Fibroblast of mammary gland (primary cell): Measurements from ENCODE around the gene P4HB.

Experiments
- DNase-seq: peaks from one replicate; pipeline ENCODE4 v3.0.0-alpha.2; 2010; ENCODE audit warnings: low read depth
- H3K4me3 ChIP-seq: 2 replicates; pipeline ENCODE4 v1.5.1; 2011; ENCODE audit warnings: low read depth, mild to moderate bottlenecking, low read length, moderate library complexity; ENCODE audit not compliant: control insufficient read depth
- TF ChIP-seq, protein P1 (sequence below): conservative IDR thresholded peaks from 2 replicates; pipeline ENCODE4 v1.5.1; 2011; ENCODE audit warnings: low read depth, low read length, inconsistent platforms; ENCODE audit not compliant: control insufficient read depth, insufficient read depth

Gene P4HB

DNA sequence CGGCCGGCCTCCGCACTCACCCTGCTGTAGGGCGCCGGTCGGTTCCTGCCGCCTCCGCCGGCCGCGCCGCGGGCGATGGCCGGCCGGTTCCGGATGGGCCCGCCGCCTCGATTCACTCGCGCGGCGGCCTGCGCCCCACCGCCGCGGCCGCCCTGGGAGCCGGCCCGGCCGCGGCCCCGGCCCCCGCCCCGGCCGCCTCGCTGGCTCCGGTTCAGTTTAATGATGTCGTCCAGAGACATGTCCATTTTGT lies 30.9 kb upstream of the P4HB start:
- no peak for DNase-seq
- peak overlapping the region; percentile 78 for H3K4me3 ChIP-seq
- TF ChIP-seq, protein P1, sequence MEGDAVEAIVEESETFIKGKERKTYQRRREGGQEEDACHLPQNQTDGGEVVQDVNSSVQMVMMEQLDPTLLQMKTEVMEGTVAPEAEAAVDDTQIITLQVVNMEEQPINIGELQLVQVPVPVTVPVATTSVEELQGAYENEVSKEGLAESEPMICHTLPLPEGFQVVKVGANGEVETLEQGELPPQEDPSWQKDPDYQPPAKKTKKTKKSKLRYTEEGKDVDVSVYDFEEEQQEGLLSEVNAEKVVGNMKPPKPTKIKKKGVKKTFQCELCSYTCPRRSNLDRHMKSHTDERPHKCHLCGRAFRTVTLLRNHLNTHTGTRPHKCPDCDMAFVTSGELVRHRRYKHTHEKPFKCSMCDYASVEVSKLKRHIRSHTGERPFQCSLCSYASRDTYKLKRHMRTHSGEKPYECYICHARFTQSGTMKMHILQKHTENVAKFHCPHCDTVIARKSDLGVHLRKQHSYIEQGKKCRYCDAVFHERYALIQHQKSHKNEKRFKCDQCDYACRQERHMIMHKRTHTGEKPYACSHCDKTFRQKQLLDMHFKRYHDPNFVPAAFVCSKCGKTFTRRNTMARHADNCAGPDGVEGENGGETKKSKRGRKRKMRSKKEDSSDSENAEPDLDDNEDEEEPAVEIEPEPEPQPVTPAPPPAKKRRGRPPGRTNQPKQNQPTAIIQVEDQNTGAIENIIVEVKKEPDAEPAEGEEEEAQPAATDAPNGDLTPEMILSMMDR: no peak

- DNase-seq: no peak
- H3K4me3 ChIP-seq: peak overlapping the region; percentile 78
- TF ChIP-seq, protein P1: no peak
Observed at GRCh38 chr17:81890447-81891302, 30.3 kb upstream of the P4HB start.

GRCh38 chr17:81889602-81890001 lies 29.3 kb upstream of the P4HB start:
- H3K4me3 ChIP-seq: peak overlapping the region; percentile 78
- TF ChIP-seq, protein P1: no peak
- DNase-seq: no peak

DNA sequence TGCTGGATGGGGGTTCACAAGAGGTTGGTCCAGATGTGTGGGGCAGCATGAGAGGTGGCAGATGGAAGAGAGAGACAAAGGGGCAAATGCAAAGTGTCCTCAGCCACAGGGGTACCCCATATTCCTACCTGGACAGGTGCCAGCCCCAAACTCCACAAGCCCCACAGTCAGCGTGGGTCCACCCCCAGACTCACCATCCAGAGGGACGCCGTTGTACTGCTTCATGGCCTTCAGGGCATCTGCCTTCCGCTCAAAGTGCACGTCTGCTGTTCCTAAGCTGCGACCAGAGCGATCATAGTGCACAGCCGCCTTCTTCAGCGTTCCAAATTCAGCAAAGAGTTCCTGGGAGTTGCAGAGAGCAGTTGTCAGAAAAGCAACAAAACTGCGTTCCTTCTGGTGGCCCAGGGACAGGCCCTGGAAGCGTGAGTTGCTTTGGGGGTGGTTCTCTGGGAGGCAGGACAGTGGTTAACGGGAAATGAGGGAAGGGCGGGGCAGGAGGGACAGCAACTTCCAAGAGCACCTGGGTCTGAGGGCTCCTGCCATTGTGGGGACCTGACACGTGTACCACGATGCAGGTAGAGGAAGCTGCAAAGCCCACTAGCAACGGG lies 28.8 kb upstream of the P4HB start:
- TF ChIP-seq, protein P1: no peak
- DNase-seq: no peak

DNA sequence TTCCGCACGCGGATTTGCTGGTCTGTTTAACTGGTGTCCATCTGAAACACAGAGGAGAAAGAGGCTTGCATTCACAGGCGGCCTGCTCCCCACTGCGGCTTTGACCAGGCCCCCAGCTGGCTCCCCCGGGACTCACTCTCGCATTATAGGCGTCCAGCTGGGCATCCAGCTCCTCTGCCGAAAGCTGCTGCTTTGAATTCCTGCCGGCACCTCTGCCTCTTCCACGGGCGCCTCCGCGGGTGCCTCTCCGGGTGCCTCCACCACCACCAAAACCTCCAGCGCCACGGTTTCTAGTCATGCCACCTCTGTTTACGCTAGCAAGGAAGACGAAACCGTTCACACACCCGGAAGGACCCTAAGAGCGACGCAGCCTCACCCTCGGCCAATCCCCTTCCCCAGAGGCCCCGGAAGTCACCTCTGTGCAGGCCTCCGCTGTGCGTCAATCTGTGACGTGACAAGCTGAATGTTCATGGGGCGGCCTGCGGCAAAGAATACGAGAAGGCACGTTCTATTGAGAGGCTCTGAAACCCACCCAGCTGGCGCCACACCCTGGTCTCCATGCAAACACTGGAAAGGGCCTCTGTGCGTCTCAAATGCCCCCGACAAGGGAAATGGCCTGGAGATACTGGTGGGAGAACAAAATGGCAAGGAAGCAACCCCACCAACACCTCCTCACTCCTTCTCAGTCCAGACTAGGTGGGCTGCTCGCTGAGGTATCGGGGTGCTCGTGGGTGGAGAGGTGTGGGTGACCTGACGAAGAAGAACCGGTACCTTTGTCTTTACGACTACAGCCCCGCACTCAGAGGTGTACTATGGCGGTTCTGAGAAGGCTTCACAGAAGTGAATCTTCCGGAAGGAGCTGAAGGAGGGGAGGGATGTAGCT lies 28.0 kb upstream of the P4HB start:
- no peak for DNase-seq
- TF ChIP-seq, protein P1: no peak
- no peak overlapping the region for H3K4me3 ChIP-seq

More for the DNA sequence above, 28.8 kb upstream of the P4HB start:
- no peak overlapping the region for H3K4me3 ChIP-seq

DNA sequence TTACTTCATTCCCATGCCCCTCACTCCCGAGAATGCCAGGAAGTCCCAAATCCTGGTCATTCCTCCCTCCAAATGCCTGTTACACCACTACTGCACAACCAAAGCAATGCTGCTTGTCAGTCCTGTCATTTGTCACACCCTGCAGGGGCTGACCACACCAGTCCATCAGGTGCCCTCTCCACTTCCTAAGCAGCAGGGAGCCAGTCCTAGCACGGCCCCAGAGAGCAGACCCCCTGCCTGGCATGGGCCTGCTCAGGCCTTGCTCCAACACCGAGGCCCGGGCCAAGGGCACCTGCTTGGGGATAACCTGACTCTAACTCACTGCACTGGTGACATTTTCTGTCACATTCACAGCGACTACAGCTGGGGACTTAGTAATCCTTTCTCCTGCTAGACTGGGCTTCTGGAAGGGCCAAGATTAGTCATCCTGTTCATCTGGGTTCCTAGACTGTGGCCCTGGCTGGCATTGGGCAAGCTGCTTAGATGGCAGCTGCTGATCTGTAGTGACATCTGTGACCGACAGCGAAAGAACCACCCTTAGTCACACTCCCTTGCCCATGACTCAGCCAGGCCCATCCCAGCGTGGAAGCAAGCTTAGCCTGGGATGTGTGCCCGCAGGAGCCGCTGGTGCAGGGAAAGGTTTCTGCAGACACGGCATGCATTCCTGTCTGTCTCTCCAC lies 25.7 kb upstream of the P4HB start:
- TF ChIP-seq, protein P1: no peak
- no peak overlapping the region for H3K4me3 ChIP-seq
- DNase-seq: peak; percentile 56
